Activated T-helper 2 cell treated with anti-CD3 and anti-CD28 coated beads, Interferon-gamma antibody, Interleukin-2, Interleukin-4, amounts not matched to agents 10 μg/mL and 5 μg/mL and 100 μg/mL, durations not matched to agents 14 hours and 24 hours and 36 hours (primary cell): ENCODE results near the gene RHOJ. TPM values are rescaled to one million over a fixed set of nuclear protein-coding genes. Genes with fewer than 3 reads are reported as not detected.

Source experiments
- DNase-seq: peaks from one replicate; pipeline ENCODE4 v3.0.0; 2021; ENCODE audit warnings: low spot score
- H3K27ac Mint-ChIP-seq: one replicate; pipeline ENCODE4 v1.8.0; 2021; ENCODE audit warnings: mixed read lengths
- H3K27me3 Mint-ChIP-seq: one replicate; pipeline ENCODE4 v1.8.0; 2021; ENCODE audit warnings: low read depth, mixed read lengths
- H3K36me3 Mint-ChIP-seq: one replicate; pipeline ENCODE4 v1.8.0; 2021; ENCODE audit warnings: low read depth, mixed read lengths
- H3K4me1 Mint-ChIP-seq: one replicate; pipeline ENCODE4 v1.8.0; 2021; ENCODE audit warnings: low read depth, mixed read lengths
- H3K4me3 Mint-ChIP-seq: one replicate; pipeline ENCODE4 v1.8.0; 2021; ENCODE audit warnings: low read depth, mild to moderate bottlenecking, moderate library complexity, mixed read lengths
- H3K9me3 Mint-ChIP-seq: one replicate; pipeline ENCODE4 v1.8.0; 2021; ENCODE audit warnings: mixed read lengths
- intact Hi-C: fragments of 100-400 bp; cut with micrococcal nuclease; formaldehyde crosslinking; loops from one replicate; pipeline ENCODE4 v1.15.1; 2023
- total RNA-seq: library from RNA; stranded (reverse); gene quantifications from 2 replicates; pipeline ENCODE4 v1.2.3, GENCODE V29; 2022

The RHOJ gene
- total RNA-seq, 1 donor from 2014 or later, result not detected

DNA sequence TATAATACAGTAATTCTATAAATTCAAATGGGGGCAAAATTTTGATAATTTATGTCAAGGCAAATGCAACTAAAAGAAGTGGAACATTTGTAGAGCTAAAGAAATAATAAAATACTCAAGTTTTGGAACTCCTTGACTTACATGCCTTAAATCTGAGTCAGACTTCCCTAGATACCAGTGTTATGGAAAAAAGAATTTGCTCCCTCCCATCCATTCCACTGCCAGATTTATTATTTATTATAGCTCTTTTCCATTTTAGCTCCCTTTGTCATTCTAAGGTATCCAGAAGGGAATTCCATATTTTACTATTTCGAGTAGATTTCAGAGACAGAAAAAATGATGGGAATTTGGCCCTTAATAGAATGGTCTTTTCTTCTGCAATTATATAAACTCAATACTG, 44.0 kb downstream of the RHOJ start:
- Mint-ChIP-seq H3K9me3 (no peaks in the 10 kb centered on the region), H3K36me3 (no peaks in the 10 kb centered on the region), H3K4me3 (no peak overlapping the region), H3K27me3 (no peaks in the 10 kb centered on the region), H3K27ac (no peak overlapping the region), H3K4me1 (no peaks in the 10 kb centered on the region)
- no peak for DNase-seq
- intact Hi-C loops, result no loop called here

DNA sequence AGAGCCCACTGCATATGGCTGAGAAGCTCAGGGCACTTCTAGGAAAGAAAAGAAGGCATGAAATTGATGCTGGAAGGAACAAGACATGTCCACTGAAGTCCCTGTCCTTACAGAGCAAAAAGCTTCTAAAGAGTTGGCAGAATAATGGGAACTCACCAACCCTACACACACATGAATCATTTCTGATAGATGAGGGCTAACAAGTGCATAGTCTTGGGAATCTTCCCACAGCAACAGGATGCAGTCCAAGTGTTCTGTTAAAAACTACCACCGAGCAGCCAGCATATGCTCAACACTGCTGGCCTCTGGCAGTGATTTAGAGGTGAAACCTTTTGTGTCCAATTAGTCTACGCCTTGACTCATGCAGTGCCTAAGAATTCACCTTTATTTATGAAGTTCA, 44.8 kb downstream of the RHOJ start:
- Mint-ChIP-seq H3K4me1 (no peaks in the 10 kb centered on the region), H3K9me3 (no peaks in the 10 kb centered on the region), H3K4me3 (no peak overlapping the region), H3K27me3 (no peaks in the 10 kb centered on the region), H3K27ac (no peak overlapping the region), H3K36me3 (no peaks in the 10 kb centered on the region)
- intact Hi-C loops, result no loop called here
- DNase-seq, result no peak

DNA sequence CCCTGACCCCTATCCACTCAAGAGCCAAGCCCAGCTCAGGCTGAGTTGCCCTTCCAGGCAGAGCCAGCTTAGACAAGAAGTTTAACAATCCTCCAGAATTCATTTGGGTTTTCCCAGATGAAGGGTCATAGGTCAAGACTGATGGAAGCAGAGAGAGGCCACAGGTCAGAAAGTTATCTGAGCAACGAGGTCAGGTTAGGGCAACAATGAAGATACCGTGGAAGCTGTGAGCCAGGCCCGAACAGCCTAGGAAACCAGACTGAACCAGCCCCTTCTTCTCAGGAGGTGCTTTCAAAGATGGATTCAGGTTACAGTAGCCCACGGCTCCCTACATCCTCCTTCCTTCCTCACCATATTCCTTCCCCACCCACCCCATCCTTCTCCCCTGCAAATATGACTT, 53.1 kb downstream of the RHOJ start:
- H3K4me1 Mint-ChIP-seq, result no peaks in the 10 kb centered on the region
- H3K9me3 Mint-ChIP-seq, result no peaks in the 10 kb centered on the region
- H3K27me3 Mint-ChIP-seq, result peaks cover 2% of the 10 kb centered on the region
- H3K36me3 Mint-ChIP-seq, result no peaks in the 10 kb centered on the region
- DNase-seq, result no peak
- no peak overlapping the region for H3K4me3 Mint-ChIP-seq
- intact Hi-C loops, result no loop called here
- H3K27ac Mint-ChIP-seq, result no peak overlapping the region

DNA sequence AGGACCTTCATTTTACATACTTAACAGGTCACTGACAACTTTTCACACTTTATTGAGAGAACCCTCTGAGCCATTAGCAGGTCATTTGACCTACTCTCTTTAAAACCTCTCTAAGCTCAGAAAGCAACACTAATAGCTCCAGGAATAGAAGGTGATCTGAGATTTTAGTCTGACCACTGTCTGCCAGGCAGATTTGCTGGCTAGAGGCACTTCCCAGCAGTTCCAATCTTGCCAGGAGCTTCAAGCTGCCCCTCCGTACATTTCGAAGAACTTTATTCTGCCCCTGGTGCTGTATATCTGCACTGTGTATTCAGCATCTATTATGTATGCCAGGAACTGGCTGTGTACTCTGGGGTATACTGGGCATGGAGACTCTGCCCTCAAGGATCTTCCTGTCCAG, 58.2 kb downstream of the RHOJ start:
- H3K9me3 Mint-ChIP-seq, result no peaks in the 10 kb centered on the region
- intact Hi-C loops, result no loop called here
- H3K36me3 Mint-ChIP-seq, result no peaks in the 10 kb centered on the region
- no peak overlapping the region for H3K27ac Mint-ChIP-seq
- peaks cover 2% of the 10 kb centered on the region for H3K27me3 Mint-ChIP-seq
- DNase-seq, result no peak
- no peak overlapping the region for H3K4me3 Mint-ChIP-seq
- no peaks in the 10 kb centered on the region for H3K4me1 Mint-ChIP-seq

DNA sequence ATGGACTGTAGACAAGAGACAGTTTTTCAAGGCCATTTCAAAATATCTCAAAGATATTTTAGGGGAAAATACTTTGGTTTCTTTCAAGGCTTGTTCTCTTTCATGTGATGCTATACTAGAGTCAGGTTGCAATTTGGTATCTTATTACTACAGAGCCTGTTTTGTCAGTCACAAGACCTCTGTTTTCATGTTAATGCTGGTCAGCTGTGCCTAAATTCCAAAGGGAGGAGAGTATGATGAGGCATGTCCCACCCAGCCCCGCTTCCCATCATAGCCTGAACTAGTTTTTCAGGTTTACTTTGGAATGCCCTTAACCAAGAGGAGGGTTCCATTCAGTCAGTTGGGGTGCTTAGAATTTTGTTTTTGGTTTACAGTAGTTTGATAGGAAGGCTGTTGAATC, 61.9 kb downstream of the RHOJ start:
- DNase-seq, result no peak
- no peak overlapping the region for H3K4me3 Mint-ChIP-seq
- no peak overlapping the region for H3K27ac Mint-ChIP-seq
- peaks cover 2% of the 10 kb centered on the region for H3K27me3 Mint-ChIP-seq
- intact Hi-C loops, result no loop called here
- H3K9me3 Mint-ChIP-seq, result no peaks in the 10 kb centered on the region
- no peaks in the 10 kb centered on the region for H3K36me3 Mint-ChIP-seq
- no peaks in the 10 kb centered on the region for H3K4me1 Mint-ChIP-seq

DNA sequence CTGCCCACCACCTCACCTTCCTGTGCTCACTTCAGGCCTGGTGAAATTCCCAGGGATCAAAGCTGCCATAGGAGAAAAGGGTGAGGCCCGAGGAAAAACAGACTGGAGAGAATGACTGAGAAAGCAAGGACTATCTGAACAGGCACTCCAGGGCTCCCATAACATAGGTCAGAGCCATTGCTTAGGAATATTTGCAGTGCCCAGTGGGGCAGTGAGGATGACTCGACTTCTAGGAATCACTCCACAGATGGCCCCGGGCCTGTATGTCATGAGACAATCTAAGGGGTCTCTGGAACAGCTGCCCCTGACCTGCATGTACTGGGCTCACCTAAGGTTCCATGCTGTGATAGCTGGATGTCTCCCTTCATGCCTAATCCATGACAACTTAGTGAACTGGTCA, 62.9 kb downstream of the RHOJ start:
- Mint-ChIP-seq H3K4me3 (no peak overlapping the region), H3K27ac (no peak overlapping the region), H3K9me3 (no peaks in the 10 kb centered on the region), H3K4me1 (no peaks in the 10 kb centered on the region), H3K27me3 (no peaks in the 10 kb centered on the region), H3K36me3 (no peaks in the 10 kb centered on the region)
- intact Hi-C loops, result no loop called here
- no peak for DNase-seq

DNA sequence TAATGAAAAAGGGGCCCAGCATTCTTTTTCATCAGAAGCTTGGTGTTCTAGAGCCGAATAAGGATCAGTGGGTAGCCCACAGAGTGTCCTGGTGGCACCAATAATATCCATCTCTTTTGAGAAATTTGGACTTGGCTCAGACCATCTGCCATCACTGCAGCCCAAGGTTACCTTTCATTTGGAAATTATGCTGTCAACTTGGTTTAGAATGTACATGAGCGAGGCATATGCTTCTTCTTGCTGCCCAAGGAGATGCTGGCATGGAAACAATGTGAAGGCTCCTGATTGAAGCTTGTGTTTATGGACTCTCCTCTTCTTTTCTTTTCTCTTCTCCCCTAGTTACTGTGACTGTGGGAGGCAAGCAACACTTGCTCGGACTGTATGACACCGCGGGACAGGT, 64.5 kb downstream of the RHOJ start:
- DNase-seq, result no peak
- intact Hi-C loops, result no loop called here
- Mint-ChIP-seq H3K27ac (no peak overlapping the region), H3K27me3 (no peaks in the 10 kb centered on the region), H3K36me3 (no peaks in the 10 kb centered on the region), H3K4me1 (no peaks in the 10 kb centered on the region), H3K9me3 (no peaks in the 10 kb centered on the region), H3K4me3 (no peak overlapping the region)

DNA sequence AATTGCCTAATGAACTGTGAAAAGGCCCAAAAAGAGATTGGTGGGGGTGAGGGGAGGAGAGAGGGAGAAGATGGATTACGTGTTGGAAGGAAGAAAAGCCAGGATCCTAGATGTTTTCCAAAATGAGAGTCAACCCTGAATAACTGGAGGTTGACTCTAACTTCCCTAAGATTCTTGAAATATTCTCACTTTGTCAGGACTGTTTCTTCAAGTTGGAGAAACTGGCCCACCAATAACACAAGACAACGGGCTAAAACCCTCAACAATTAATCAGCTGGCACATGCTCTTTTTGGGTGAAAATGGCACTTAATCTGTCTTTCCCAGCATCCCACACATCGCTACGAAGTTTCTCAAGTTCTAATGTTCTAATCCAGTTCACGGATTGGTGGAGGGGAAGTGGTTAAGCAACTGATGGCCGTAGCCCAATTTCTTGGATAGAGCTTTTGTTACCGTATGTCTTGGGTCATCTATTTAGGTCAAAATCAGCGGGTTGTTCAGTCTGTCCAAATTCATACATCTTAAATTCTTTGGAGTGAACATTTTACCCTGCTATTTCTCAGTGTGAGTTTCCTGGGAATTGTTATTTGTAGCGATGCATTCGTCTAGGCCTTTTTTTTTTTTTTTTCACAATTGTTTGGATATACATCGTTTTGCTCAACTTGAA, 65.5 kb downstream of the RHOJ start:
- DNase-seq, result no peak
- H3K4me1 Mint-ChIP-seq, result no peaks in the 10 kb centered on the region
- no peak overlapping the region for H3K4me3 Mint-ChIP-seq
- no peaks in the 10 kb centered on the region for H3K27me3 Mint-ChIP-seq
- intact Hi-C loops, result no loop called here
- no peak overlapping the region for H3K27ac Mint-ChIP-seq
- no peaks in the 10 kb centered on the region for H3K36me3 Mint-ChIP-seq
- H3K9me3 Mint-ChIP-seq, result no peaks in the 10 kb centered on the region

DNA sequence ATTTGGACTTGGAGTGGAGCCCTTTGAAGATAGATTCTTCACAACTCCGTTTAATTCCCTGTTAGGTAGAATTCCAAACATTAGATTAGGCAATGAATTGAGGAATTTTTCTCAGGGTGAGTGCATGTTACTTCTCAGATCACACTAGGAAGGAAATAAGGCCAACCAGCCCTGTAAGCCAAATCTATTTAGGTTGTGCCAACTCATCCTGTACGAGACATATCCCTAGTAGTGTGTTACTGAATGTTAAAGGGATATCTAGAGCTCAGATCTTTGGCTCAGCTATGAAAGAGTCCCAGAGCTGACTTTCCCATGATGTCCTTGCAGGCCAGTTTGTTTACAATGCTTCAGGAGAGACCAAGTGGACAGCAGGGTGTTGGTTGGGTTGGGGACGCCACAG, 68.9 kb downstream of the RHOJ start:
- Mint-ChIP-seq H3K27ac (no peak overlapping the region), H3K36me3 (no peaks in the 10 kb centered on the region), H3K27me3 (no peaks in the 10 kb centered on the region), H3K4me3 (no peak overlapping the region), H3K9me3 (no peaks in the 10 kb centered on the region), H3K4me1 (no peaks in the 10 kb centered on the region)
- no peak for DNase-seq
- intact Hi-C loops, result no loop called here

DNA sequence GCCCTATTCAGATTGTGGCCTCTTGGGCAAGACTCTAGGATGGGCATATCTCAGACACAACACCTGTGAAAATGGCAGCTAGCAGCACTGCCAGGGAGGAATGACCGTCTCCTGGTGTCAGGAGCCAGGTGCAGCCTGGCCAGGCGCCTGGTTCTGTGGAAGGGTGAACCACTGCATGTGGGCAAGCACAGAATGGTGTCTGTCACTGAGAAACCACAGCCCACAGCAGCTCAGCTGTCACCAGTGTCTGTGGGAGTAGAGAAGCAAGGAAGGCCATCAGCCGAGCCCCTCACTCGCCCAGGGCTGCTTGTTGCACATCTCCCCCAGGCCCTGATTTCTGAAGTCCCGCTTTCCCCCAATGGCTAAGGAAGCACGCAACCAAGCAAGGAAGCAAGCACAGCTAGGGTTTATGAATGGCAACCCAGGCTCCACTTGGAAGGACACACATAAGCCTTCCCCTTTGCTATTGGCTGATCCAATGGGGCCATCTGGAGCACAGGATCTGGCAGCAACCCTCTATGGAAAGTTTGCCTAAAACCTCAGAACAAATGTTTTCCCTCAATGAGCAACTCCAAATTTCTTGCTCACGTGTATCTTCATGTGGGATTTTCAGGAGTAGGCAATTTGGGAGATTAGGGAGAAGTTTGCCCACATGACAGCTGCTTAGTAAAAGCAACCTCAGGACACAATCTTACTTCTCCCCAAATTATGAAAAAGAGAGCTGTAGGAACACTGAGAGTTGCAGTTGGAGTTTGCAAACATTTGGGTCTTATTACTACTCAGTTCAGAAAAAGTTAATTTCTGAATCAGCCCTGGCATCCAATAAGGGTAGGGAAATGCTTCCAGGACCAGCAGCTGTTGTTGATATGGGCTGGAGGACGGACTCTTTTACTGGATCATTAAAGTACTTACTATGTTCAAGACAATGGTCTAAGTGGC, 69.7 kb downstream of the RHOJ start:
- H3K36me3 Mint-ChIP-seq, result no peaks in the 10 kb centered on the region
- H3K4me3 Mint-ChIP-seq, result no peak overlapping the region
- no peaks in the 10 kb centered on the region for H3K9me3 Mint-ChIP-seq
- intact Hi-C loops, result no loop called here
- DNase-seq, result no peak
- no peaks in the 10 kb centered on the region for H3K27me3 Mint-ChIP-seq
- H3K27ac Mint-ChIP-seq, result no peak overlapping the region
- no peaks in the 10 kb centered on the region for H3K4me1 Mint-ChIP-seq

DNA sequence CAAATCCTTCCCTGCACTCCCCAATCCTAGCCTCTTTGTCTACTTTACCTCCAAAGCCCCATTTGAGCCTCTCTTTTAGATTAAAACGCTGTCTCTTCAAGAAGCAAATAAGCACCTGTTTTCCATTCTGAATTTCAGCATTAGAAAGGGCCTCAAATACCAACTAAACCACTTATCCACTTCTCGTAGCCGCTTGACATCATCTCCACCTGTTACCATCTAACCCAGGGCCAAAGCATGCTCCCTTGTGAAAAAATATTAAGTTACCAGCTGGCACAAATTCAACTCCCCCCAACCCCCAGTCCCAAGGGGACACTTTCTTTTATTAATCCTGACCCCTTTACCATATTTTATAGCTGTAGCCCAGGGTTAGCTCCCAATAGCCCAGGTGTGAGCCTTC, 71.4 kb downstream of the RHOJ start:
- no peaks in the 10 kb centered on the region for H3K4me1 Mint-ChIP-seq
- H3K36me3 Mint-ChIP-seq, result no peaks in the 10 kb centered on the region
- no peak overlapping the region for H3K27ac Mint-ChIP-seq
- DNase-seq, result no peak
- no peak overlapping the region for H3K4me3 Mint-ChIP-seq
- intact Hi-C loops, result loop anchor here (5.0 kb wide), 3 partner anchors 103 to 1113 kb away; no protein-coding TSS in a partner anchor
- no peaks in the 10 kb centered on the region for H3K27me3 Mint-ChIP-seq
- no peaks in the 10 kb centered on the region for H3K9me3 Mint-ChIP-seq

DNA sequence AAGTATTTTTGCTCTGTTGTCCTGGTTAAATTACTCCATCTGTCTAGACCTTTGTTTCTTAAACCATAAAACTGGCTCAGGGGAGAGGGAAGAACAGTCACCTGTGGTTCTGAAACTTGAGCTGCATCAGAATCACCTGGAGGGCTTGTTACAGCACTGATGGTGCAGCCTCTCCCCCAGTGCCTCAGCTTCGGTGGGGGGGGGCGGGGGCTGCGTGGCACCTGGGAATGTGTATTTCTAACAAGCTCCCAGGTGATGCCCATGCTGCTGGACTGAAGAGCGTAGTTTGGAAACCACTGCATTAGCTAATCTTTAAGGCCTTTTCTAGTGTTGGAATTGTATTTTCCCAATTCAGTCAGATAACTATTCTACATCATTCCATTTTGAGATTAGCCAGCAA, 71.8 kb downstream of the RHOJ start:
- Mint-ChIP-seq H3K4me3 (no peak overlapping the region), H3K27ac (no peak overlapping the region), H3K36me3 (no peaks in the 10 kb centered on the region), H3K4me1 (no peaks in the 10 kb centered on the region), H3K9me3 (no peaks in the 10 kb centered on the region), H3K27me3 (no peaks in the 10 kb centered on the region)
- intact Hi-C loops, result loop anchor here (5.0 kb wide), 3 partner anchors 104 to 1114 kb away; no protein-coding TSS in a partner anchor
- DNase-seq, result no peak
